Measurements from ENCODE around the gene LPAR1.
"Not testable (repeated sequence)": the region's sequence is repeated elsewhere in the genome, so short reads cannot be mapped to it uniquely, and the experiment has no call there.

DNA sequence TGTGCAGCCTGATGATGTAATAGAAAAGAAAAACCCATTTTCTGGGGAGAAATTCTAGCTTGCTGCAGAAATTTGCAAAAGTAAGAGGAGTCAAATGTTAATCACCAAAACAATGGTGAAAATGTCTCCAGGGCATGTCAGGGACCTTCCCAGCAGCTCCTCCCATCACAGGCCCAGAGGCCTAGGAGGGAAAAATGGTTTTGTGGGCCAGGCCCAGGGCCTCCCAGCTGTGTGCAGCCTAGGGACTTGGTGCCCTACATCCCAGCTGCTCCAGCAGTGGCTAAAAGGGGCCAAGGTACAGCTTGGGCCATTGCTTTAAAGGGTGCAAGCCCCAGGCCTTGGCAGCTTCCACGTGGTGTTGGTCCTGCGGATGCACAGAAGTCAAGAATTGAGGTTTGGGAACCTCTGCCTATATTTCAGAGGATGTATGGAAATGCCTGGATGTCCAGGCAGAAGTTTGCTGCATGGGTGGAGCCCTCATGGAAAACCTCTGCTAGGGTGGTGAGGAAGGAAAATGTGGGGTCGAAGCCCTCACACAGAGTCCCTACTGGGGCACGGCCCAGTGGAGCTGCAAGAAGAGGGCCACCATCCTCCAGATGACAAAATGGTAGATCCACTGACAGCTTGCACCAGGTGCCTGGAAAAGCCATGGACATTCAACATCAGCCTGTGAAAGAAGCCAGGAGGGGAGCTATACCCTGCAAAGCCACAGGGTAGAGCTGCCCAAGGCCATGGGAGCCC is 176.7 kb downstream of the LPAR1 start:
- TF ChIP-seq, protein P1, sequence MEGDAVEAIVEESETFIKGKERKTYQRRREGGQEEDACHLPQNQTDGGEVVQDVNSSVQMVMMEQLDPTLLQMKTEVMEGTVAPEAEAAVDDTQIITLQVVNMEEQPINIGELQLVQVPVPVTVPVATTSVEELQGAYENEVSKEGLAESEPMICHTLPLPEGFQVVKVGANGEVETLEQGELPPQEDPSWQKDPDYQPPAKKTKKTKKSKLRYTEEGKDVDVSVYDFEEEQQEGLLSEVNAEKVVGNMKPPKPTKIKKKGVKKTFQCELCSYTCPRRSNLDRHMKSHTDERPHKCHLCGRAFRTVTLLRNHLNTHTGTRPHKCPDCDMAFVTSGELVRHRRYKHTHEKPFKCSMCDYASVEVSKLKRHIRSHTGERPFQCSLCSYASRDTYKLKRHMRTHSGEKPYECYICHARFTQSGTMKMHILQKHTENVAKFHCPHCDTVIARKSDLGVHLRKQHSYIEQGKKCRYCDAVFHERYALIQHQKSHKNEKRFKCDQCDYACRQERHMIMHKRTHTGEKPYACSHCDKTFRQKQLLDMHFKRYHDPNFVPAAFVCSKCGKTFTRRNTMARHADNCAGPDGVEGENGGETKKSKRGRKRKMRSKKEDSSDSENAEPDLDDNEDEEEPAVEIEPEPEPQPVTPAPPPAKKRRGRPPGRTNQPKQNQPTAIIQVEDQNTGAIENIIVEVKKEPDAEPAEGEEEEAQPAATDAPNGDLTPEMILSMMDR (IDR thresholded peaks at IDR 0.05), result not testable (repeated sequence)
- not testable (repeated sequence) for TF ChIP-seq POLR2A (IDR thresholded peaks at IDR 0.05)
